Measurements from ENCODE around the gene GP1BA. TPM values are rescaled to one million over a fixed set of nuclear protein-coding genes. Genes with fewer than 3 reads are reported as not detected.

GP1BA gene
- total and polyA plus RNA-seq, 2 of the 8 experiments (the other 6 are each of a cell fraction or from before 2014, with no cell fraction given), result not detected

DNA sequence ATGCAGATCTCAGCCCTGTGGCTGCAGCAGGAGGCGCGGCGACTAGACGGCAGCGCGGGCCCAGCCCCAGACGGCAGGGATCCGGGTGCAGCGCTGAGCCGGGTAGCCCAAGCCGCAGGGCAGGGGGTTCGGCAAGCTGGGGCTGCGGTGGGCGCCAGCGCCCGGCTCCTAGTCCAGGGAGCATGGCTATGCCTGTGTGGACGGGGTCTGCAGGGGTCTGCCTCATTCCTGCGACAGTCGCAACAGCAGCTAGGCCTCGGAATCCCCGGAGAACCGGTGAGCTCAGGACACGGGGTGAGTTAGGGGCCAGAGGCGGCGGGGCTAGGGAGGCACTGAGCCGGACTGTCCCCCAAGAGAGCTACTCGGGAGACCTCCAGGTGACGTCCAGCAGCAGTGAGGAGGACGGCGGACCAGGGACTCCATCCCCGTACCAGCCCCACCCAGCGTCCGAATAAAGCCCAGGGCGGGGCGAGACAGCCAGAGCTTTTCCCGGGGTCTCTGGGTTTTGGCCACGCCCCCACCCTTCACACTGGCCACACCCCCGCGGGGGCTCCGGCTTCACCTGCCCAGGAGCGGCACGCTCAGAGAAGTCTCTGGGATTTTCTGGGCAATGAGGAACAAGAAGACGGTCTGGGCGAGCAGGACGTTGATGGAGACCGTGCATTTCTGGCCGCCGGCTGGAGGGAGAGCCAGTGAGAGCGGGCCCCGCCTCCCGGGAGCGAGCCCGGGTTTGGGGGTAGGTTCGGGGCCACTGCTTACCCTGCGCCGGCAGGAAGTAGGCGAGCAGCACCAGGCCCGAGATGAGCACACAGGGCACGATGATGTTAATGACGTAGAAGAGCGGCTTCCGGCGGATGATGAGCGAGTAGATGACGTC lies 31.6 kb upstream of the GP1BA start (continued):
- TF ChIP-seq, protein P1, sequence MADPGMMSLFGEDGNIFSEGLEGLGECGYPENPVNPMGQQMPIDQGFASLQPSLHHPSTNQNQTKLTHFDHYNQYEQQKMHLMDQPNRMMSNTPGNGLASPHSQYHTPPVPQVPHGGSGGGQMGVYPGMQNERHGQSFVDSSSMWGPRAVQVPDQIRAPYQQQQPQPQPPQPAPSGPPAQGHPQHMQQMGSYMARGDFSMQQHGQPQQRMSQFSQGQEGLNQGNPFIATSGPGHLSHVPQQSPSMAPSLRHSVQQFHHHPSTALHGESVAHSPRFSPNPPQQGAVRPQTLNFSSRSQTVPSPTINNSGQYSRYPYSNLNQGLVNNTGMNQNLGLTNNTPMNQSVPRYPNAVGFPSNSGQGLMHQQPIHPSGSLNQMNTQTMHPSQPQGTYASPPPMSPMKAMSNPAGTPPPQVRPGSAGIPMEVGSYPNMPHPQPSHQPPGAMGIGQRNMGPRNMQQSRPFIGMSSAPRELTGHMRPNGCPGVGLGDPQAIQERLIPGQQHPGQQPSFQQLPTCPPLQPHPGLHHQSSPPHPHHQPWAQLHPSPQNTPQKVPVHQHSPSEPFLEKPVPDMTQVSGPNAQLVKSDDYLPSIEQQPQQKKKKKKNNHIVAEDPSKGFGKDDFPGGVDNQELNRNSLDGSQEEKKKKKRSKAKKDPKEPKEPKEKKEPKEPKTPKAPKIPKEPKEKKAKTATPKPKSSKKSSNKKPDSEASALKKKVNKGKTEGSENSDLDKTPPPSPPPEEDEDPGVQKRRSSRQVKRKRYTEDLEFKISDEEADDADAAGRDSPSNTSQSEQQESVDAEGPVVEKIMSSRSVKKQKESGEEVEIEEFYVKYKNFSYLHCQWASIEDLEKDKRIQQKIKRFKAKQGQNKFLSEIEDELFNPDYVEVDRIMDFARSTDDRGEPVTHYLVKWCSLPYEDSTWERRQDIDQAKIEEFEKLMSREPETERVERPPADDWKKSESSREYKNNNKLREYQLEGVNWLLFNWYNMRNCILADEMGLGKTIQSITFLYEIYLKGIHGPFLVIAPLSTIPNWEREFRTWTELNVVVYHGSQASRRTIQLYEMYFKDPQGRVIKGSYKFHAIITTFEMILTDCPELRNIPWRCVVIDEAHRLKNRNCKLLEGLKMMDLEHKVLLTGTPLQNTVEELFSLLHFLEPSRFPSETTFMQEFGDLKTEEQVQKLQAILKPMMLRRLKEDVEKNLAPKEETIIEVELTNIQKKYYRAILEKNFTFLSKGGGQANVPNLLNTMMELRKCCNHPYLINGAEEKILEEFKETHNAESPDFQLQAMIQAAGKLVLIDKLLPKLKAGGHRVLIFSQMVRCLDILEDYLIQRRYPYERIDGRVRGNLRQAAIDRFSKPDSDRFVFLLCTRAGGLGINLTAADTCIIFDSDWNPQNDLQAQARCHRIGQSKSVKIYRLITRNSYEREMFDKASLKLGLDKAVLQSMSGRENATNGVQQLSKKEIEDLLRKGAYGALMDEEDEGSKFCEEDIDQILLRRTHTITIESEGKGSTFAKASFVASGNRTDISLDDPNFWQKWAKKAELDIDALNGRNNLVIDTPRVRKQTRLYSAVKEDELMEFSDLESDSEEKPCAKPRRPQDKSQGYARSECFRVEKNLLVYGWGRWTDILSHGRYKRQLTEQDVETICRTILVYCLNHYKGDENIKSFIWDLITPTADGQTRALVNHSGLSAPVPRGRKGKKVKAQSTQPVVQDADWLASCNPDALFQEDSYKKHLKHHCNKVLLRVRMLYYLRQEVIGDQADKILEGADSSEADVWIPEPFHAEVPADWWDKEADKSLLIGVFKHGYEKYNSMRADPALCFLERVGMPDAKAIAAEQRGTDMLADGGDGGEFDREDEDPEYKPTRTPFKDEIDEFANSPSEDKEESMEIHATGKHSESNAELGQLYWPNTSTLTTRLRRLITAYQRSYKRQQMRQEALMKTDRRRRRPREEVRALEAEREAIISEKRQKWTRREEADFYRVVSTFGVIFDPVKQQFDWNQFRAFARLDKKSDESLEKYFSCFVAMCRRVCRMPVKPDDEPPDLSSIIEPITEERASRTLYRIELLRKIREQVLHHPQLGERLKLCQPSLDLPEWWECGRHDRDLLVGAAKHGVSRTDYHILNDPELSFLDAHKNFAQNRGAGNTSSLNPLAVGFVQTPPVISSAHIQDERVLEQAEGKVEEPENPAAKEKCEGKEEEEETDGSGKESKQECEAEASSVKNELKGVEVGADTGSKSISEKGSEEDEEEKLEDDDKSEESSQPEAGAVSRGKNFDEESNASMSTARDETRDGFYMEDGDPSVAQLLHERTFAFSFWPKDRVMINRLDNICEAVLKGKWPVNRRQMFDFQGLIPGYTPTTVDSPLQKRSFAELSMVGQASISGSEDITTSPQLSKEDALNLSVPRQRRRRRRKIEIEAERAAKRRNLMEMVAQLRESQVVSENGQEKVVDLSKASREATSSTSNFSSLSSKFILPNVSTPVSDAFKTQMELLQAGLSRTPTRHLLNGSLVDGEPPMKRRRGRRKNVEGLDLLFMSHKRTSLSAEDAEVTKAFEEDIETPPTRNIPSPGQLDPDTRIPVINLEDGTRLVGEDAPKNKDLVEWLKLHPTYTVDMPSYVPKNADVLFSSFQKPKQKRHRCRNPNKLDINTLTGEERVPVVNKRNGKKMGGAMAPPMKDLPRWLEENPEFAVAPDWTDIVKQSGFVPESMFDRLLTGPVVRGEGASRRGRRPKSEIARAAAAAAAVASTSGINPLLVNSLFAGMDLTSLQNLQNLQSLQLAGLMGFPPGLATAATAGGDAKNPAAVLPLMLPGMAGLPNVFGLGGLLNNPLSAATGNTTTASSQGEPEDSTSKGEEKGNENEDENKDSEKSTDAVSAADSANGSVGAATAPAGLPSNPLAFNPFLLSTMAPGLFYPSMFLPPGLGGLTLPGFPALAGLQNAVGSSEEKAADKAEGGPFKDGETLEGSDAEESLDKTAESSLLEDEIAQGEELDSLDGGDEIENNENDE (IDR thresholded peaks at IDR 0.05; ENCODE audit: insufficient replicate concordance, low read length), result no peak
- no peak for TF ChIP-seq POU5F1 (IDR thresholded peaks at IDR 0.05; ENCODE audit: low read depth, low read length)
- TF ChIP-seq JUND (IDR thresholded peaks at IDR 0.05; ENCODE audit: low read length), result 0 out of 2 replicates have a peak, but pooled peaks have one; percentile 34
- no peak for TF ChIP-seq EZH2 (IDR thresholded peaks at IDR 0.05; ENCODE audit: low read depth, low read length, severe bottlenecking)
- TF ChIP-seq, protein P2, sequence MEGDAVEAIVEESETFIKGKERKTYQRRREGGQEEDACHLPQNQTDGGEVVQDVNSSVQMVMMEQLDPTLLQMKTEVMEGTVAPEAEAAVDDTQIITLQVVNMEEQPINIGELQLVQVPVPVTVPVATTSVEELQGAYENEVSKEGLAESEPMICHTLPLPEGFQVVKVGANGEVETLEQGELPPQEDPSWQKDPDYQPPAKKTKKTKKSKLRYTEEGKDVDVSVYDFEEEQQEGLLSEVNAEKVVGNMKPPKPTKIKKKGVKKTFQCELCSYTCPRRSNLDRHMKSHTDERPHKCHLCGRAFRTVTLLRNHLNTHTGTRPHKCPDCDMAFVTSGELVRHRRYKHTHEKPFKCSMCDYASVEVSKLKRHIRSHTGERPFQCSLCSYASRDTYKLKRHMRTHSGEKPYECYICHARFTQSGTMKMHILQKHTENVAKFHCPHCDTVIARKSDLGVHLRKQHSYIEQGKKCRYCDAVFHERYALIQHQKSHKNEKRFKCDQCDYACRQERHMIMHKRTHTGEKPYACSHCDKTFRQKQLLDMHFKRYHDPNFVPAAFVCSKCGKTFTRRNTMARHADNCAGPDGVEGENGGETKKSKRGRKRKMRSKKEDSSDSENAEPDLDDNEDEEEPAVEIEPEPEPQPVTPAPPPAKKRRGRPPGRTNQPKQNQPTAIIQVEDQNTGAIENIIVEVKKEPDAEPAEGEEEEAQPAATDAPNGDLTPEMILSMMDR (IDR thresholded peaks at IDR 0.05; ENCODE audit: control extremely low read depth in 1 of 3, insufficient read depth in 1 of 3, low read depth in 1 of 3, low read length in 3 of 3), result no peak
- TF ChIP-seq PHF8 (conservative IDR thresholded peaks at IDR 0.05; ENCODE audit: low read depth, low read length), result no peak; the same call in 1 of the 2 replicates
- peak; percentile 58 for TF ChIP-seq ASH2L (IDR thresholded peaks at IDR 0.05; ENCODE audit: low read length)
